ENCODE results near the gene AMMECR1L.
"Not testable (repeated sequence)": the region's sequence is repeated elsewhere in the genome, so short reads cannot be mapped to it uniquely, and the experiment has no call there.

Gene AMMECR1L

DNA sequence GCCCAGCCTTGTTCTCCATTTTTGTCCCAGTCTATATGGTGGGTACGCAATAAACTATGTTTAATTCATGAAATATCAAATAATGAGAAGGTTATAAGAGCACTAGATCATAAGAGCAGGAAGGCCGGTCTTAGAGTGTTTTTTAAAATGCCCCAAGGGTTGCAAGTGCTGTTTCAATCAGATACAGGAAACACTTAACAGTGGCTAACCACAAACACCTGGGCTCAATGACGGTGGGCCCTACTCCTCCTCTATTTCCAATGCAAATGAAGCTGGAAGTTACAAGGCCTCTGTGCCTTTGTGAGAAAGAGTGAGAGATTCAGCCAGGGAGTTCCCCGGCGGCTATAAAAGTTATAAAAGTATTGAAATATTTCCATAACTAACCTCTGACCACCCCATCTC lies 55.9 kb downstream of the AMMECR1L start:
- no peak for DNase-seq

DNA sequence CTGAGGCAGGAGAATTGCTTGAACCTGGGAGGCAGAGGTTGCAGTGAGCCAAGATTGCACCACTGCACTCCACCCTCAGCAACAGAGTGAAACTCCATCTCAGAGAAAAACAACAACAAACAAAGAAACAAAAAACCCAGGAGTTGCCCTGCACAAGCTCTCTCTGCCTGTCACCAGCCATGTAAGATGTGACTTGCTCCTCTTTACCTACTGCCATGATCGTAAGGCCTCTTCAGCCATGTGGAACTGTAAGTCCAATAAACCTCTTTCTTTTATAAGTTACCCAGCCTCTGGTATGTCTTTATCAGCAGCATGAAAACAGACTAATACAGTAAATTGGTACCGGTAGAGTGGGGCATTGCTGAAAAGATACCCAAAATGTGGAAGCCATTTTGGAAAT lies 59.0 kb downstream of the AMMECR1L start:
- DNase-seq: not testable (repeated sequence)

- no peak for DNase-seq
Observed at GRCh38 chr2:127826047-127826446, 59.7 kb downstream of the AMMECR1L start.

DNA sequence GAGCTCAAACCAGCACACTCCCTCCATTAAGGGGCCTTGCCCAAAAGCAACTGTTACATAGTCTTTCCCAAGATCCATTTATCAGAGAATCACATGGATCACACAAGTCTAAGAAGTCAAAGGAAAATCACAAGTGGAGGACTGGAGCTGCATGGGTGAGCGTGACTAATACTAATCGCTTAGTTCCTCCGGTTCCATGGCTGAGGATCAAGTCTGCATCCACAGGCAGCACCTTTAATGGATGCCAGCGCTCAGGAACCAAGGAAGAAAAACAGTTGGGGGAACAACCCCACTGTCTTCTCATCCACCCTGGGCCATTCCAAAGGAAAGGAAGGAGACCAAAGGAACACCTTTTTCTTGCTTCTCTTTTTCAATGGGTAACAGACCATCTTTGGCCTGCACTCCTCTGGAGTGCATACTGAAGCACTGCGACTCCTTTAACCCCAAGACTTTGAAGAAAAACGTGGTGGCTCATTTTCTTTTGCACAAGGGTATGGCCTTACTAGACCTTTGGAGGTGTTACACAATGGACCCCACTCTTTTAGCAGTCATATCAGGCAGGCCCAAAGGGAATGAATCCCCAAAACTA lies 65.6 kb downstream of the AMMECR1L start:
- DNase-seq: no peak

- DNase-seq: no peak
Observed at GRCh38 chr2:127818794-127819425, 66.8 kb downstream of the AMMECR1L start.

GRCh38 chr2:127818241-127818640 lies 67.5 kb downstream of the AMMECR1L start:
- DNase-seq: no peak

DNA sequence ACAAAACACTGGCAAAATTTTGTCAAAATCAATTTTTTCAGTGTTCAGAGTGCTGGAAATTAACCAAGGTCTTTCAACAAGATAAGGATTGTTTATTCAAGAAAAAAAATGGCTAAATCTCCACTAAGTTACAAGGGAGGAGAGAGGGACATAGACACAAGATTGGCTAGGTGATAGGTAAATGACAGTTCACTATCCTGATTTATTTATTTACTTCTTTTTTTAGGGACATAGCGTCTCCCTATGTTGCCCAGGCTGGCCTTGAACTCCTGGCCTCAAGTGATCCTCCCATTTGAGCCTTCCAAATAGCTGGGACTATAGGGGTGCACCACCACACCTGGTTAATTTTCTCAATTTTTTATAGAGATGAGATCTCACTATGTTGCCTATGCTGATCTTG lies 71.1 kb downstream of the AMMECR1L start:
- no peak for DNase-seq

GRCh38 chr2:127812441-127812840 lies 73.3 kb downstream of the AMMECR1L start:
- DNase-seq: not testable (repeated sequence)
